Endothelial cell of umbilical vein (primary cell): ENCODE measurements around the gene ERBB4. TPM values are rescaled to one million over a fixed set of nuclear protein-coding genes. Genes with fewer than 3 reads are reported as not detected.

Experiments used
- BruUV-seq: library from RNA; stranded (reverse); fragments of 400-500 nt; replicated peaks from 2 replicates; lab custom pipeline; 2021; lab: Mats Ljungman, UMichigan
- CTCF ChIA-PET: fragments of 300-600, 350-600 bp; sonication (Branson Sonifier 250); formaldehyde crosslinking; loops from one replicate; lab custom pipeline; 2021; ENCODE audit warnings: antibody characterized with exemption, inconsistent platforms; lab: Charles Lee
- POLR2A ChIA-PET: fragments of 300-600, 350-600 bp; sonication (Branson Sonifier 250); formaldehyde crosslinking; loops from one replicate; lab custom pipeline; 2021; ENCODE audit warnings: antibody characterized with exemption, inconsistent platforms; lab: Charles Lee
- DNase-seq: peaks from one replicate; pipeline ENCODE4 v3.0.0-alpha.2; 2011; ENCODE audit warnings: low read depth, low spot score
- FAIRE-seq: peaks from 2 replicates; lab custom pipeline; 2011; peaks lifted over from hg19 to GRCh38; lab: Jason Lieb, UNC
- H2AFZ ChIP-seq: 2 replicates; pipeline ENCODE4 v1.6.0; 2012; ENCODE audit warnings: low read depth, low read length, control low read depth, inconsistent platforms
- H3K27ac ChIP-seq: 2 replicates; pipeline ENCODE4 v1.5.1; 2011; ENCODE audit warnings: low read depth, mild to moderate bottlenecking, control low read depth, low read length, moderate library complexity; ENCODE audit not compliant: insufficient read depth
- H3K27me3 ChIP-seq, 2 experiments: 2 replicates each; pipeline versions ENCODE4 v1.6.0 to v1.6.1; 2011; ENCODE audit warnings: low read length in 2 of 2, mixed read lengths in 1 of 2; ENCODE audit not compliant: control insufficient read depth in 2 of 2, insufficient read depth in 2 of 2
- H3K36me3 ChIP-seq, 2 experiments: 2 replicates in 1 of 2; 3 replicates in 1 of 2; pipeline ENCODE4 v1.5.1; 2011; ENCODE audit warnings: low read length in 2 of 2, mild to moderate bottlenecking in 1 of 2, moderate library complexity in 1 of 2; ENCODE audit not compliant: control insufficient read depth in 2 of 2, insufficient read depth in 2 of 2; ENCODE audit errors: extremely low read depth in 1 of 2
- H3K4me1 ChIP-seq: 3 replicates; pipeline ENCODE4 v1.5.1; 2011; ENCODE audit warnings: mild to moderate bottlenecking, low read length; ENCODE audit not compliant: control insufficient read depth, insufficient read depth; ENCODE audit errors: extremely low read depth
- H3K4me2 ChIP-seq: 2 replicates; pipeline ENCODE4 v1.6.1; 2011; ENCODE audit warnings: low read length, control low read depth, mixed read lengths; ENCODE audit not compliant: insufficient read depth
- H3K4me3 ChIP-seq, 3 experiments: fragments of 200-600 bp in 1 of 3; sonication (generic), shearing (Covaris generic) in 1 of 3; replicated peaks in 1 of 3; 2 replicates each; pipeline ENCODE4 v1.5.1; 2011 to 2016; ENCODE audit warnings: control low read depth in 3 of 3, low read length in 3 of 3, mild to moderate bottlenecking in 2 of 3, inconsistent platforms in 1 of 3, low read depth in 1 of 3, moderate library complexity in 1 of 3; ENCODE audit not compliant: insufficient read depth in 1 of 3
- H3K79me2 ChIP-seq: 2 replicates; pipeline ENCODE4 v1.6.0; 2012; ENCODE audit warnings: low read length, inconsistent platforms; ENCODE audit not compliant: control insufficient read depth, insufficient read depth
- H3K9ac ChIP-seq: replicated peaks from 2 replicates; pipeline ENCODE3; 2011; ENCODE audit warnings: low read length, control low read depth; ENCODE audit not compliant: insufficient read depth; ENCODE audit errors: extremely low read depth
- H3K9me1 ChIP-seq: replicated peaks from 3 replicates; pipeline ENCODE4 v1.6.0; 2011; ENCODE audit warnings: mild to moderate bottlenecking, low read length; ENCODE audit not compliant: control insufficient read depth, insufficient read depth; ENCODE audit errors: extremely low read depth
- H3K9me3 ChIP-seq: replicated peaks from 2 replicates; pipeline ENCODE4 v1.5.1; 2012; ENCODE audit warnings: low read length, inconsistent platforms; ENCODE audit not compliant: control insufficient read depth, insufficient read depth
- H4K20me1 ChIP-seq: replicated peaks from 2 replicates; pipeline ENCODE3; 2011; ENCODE audit warnings: mild to moderate bottlenecking, low read length; ENCODE audit not compliant: control insufficient read depth, insufficient read depth; ENCODE audit errors: extremely low read depth
- EZH2 ChIP-seq: IDR thresholded peaks from 2 replicates; pipeline ENCODE4 v1.6.1; 2012; ENCODE audit warnings: borderline replicate concordance, low read depth, mild to moderate bottlenecking, moderate library complexity, low read length, inconsistent platforms; ENCODE audit not compliant: severe bottlenecking
- FOS ChIP-seq: IDR thresholded peaks from 2 replicates; pipeline ENCODE4 v1.6.1; 2011; ENCODE audit warnings: mild to moderate bottlenecking, low read length, moderate library complexity, borderline replicate concordance; ENCODE audit not compliant: insufficient read depth
- GATA2 ChIP-seq: IDR thresholded peaks from 2 replicates; pipeline ENCODE4 v1.7.0; 2011; ENCODE audit warnings: low read depth, mild to moderate bottlenecking, moderate library complexity, mixed read lengths, low read length; ENCODE audit not compliant: insufficient read length, insufficient read depth
- JUN ChIP-seq: IDR thresholded peaks from 2 replicates; pipeline ENCODE4 v1.6.1; 2011; ENCODE audit warnings: borderline replicate concordance, low read depth; ENCODE audit not compliant: insufficient read length, insufficient read depth
- MYC ChIP-seq: IDR thresholded peaks from one replicate; pipeline ENCODE4 v1.6.1; 2011; ENCODE audit warnings: mild to moderate bottlenecking, low read depth, low read length
- POLR2A ChIP-seq: IDR thresholded peaks from 2 replicates; pipeline ENCODE4 v1.6.1; 2012; ENCODE audit warnings: low read depth, mild to moderate bottlenecking, control low read depth, low read length
- POLR2AphosphoS5 ChIP-seq: IDR thresholded peaks from 2 replicates; pipeline ENCODE4 v1.6.1; 2012; ENCODE audit warnings: low read depth, mild to moderate bottlenecking, control low read depth, low read length, moderate library complexity; ENCODE audit not compliant: insufficient read depth
- dilution Hi-C: fragments of 300-500 bp; cut with MboI; formaldehyde crosslinking; loops from one replicate; pipeline ENCODE4 v1.15.0; 2019; ENCODE audit warnings: low sequenced_read_pairs; ENCODE audit not compliant: extremely low pct_ligation_motif_present
- intact Hi-C: fragments of 100-400 bp; cut with micrococcal nuclease; formaldehyde crosslinking; loops from one replicate; pipeline ENCODE4 v1.10.0; 2022
- polyA plus RNA-seq, 4 experiments: library from polyadenylated mRNA; depleted of rRNA in 3 of 4; stranded (reverse) in 3 of 4; unstranded in 1 of 4; fragments of >200 nt; gene quantifications; 2 replicates each; pipeline versions ENCODE4 v1.2.1 to v1.2.3, GENCODE V29; 2011 to 2012; ENCODE audit warnings: missing spikeins in 1 of 4
- total RNA-seq: library from RNA; stranded (reverse); gene quantifications from 2 replicates; pipeline ENCODE4 v1.2.3, GENCODE V29; 2021
- TF ChIP-seq, protein P1 (sequence below): IDR thresholded peaks from 2 replicates; pipeline ENCODE4 v1.6.1; 2011; ENCODE audit not compliant: insufficient read depth, insufficient read length
- TF ChIP-seq, protein P2 (sequence below), 2 donors: IDR thresholded peaks; 1 replicate in 1 of 2; 2 replicates in 1 of 2; pipeline ENCODE4 v1.5.1; 2011; ENCODE audit warnings: low read length in 2 of 2, mild to moderate bottlenecking in 2 of 2, moderate library complexity in 2 of 2, control low read depth in 1 of 2, inconsistent platforms in 1 of 2, low read depth in 1 of 2; ENCODE audit not compliant: insufficient read depth in 1 of 2; ENCODE audit errors: extremely low read depth in 1 of 2

ERBB4 gene
- total and polyA plus RNA-seq, 2 donors (not counting 3 experiments of a cell fraction or from before 2014, with no cell fraction given), result 0.01 to 0.27 TPM

DNA sequence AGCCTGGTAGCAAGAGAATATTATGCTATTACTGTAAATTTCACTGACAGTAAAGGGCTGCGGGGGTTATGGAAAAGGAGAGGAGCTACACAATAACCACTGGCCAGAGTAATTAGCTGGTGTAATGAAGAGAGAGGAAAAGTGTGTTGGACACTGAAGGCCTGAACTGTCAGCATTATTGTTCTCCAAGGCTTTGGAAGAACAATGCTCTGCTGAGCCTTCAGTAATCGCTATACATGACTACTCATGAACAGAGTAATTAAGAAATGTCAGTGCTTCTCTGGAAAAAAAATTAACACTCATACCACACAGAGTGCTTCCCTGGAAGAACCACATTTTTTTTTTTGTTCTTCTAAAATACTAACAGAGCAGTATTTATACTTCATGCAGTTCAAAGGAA, 1050.9 kb downstream of the ERBB4 start:
- no peak for FAIRE-seq
- no peak overlapping the region for H3K27ac ChIP-seq
- H2AFZ ChIP-seq, result no peak overlapping the region
- no peaks in the 10 kb centered on the region for H3K9me3 ChIP-seq
- POLR2A ChIA-PET, result no interaction called here
- DNase-seq, result no peak
- H4K20me1 ChIP-seq, result no peaks in the 10 kb centered on the region
- no peaks in the 10 kb centered on the region for H3K79me2 ChIP-seq
- no peak for TF ChIP-seq MYC
- no peak for TF ChIP-seq GATA2
- TF ChIP-seq FOS, result no peak
- TF ChIP-seq, protein P1, sequence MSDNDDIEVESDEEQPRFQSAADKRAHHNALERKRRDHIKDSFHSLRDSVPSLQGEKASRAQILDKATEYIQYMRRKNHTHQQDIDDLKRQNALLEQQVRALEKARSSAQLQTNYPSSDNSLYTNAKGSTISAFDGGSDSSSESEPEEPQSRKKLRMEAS, result no peak
- TF ChIP-seq, protein P2, sequence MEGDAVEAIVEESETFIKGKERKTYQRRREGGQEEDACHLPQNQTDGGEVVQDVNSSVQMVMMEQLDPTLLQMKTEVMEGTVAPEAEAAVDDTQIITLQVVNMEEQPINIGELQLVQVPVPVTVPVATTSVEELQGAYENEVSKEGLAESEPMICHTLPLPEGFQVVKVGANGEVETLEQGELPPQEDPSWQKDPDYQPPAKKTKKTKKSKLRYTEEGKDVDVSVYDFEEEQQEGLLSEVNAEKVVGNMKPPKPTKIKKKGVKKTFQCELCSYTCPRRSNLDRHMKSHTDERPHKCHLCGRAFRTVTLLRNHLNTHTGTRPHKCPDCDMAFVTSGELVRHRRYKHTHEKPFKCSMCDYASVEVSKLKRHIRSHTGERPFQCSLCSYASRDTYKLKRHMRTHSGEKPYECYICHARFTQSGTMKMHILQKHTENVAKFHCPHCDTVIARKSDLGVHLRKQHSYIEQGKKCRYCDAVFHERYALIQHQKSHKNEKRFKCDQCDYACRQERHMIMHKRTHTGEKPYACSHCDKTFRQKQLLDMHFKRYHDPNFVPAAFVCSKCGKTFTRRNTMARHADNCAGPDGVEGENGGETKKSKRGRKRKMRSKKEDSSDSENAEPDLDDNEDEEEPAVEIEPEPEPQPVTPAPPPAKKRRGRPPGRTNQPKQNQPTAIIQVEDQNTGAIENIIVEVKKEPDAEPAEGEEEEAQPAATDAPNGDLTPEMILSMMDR (IDR thresholded peaks at IDR 0.05; ENCODE audit: extremely low read depth in 1 of 2, insufficient read depth in 1 of 2, low read depth in 1 of 2, low read length in 2 of 2), result no peak
- TF ChIP-seq POLR2AphosphoS5, result no peak
- TF ChIP-seq POLR2A, result no peak
- no peak for TF ChIP-seq EZH2
- no peak for TF ChIP-seq JUN
- H3K4me2 ChIP-seq, result no peak overlapping the region
- CTCF ChIA-PET, result no interaction called here
- no TSS peak for BruUV-seq
- H3K9me1 ChIP-seq, result no peaks in the 10 kb centered on the region
- no peak overlapping the region for H3K9ac ChIP-seq
- no peak overlapping the region for H3K4me3 ChIP-seq
- dilution Hi-C loops (no loop called here), intact Hi-C loops (no loop called here)
- no peaks in the 10 kb centered on the region for H3K27me3 ChIP-seq
- no peaks in the 10 kb centered on the region for H3K4me1 ChIP-seq
- no peaks in the 10 kb centered on the region for H3K36me3 ChIP-seq
